HG02970 (cell line): Measurements from ENCODE around the gene CCDC159.
"Not testable (repeated sequence)": the region's sequence is repeated elsewhere in the genome, so short reads cannot be mapped to it uniquely, and the experiment has no call there.

Source experiments
- ATAC-seq: cut with Tn5 transposase; IDR thresholded peaks from one replicate; pipeline ENCODE4 v1.9.1; 2021; ENCODE audit warnings: mild to moderate bottlenecking, moderate library complexity, moderate number of reproducible peaks; ENCODE audit not compliant: unreplicated experiment, low FRiP score

CCDC159 gene

GRCh38 chr19:11346104-11346940 is at the start of gene CCDC159, which contains the start of gene TMEM205:
CCDC159 (plus strand) TSS chr19:11346519; CDS start chr19:11346607, 88 bp downstream.
TMEM205 (minus strand) TSS chr19:11346268; CDS start chr19:11345619, 649 bp downstream.
- peak; percentile 93 for ATAC-seq

GRCh38 chr19:11299946-11300810 is 46.1 kb upstream of the CCDC159 start:
- no peak for ATAC-seq

DNA sequence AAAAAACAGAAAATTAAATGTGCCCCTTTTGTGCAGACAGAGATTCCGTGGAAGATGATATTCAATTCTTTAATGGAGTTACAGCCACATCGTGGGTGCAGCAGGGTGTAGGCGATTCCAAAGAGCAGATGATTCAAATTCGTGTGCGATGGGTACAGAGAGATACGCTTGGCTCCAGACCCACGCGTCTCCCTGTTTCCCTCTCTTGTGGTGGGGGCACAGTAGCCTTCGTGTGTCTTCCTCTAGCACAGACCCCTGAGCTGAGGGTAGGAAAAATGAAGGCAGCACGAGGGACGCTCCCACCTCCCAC is 45.6 kb upstream of the CCDC159 start:
- ATAC-seq, result no peak

DNA sequence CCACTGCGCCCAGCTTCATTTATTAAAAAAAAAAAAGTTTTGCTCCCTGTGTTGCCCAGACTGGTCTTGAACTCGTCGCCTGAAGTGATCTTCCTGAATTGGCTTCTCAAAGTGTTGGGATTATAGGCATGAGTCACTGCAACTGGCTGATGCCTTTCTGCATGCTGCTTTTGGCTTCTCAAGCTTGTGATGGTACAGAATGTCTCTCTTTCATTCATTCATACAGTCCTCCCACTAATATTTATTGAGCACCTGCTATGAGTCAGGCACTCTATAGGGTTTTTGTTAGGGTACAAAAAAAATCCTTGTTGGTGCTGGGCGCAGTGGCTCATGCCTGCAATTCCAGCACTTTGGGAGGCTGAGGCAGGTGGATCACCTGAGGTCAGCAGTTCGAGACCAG is 41.4 kb upstream of the CCDC159 start:
- no peak for ATAC-seq

DNA sequence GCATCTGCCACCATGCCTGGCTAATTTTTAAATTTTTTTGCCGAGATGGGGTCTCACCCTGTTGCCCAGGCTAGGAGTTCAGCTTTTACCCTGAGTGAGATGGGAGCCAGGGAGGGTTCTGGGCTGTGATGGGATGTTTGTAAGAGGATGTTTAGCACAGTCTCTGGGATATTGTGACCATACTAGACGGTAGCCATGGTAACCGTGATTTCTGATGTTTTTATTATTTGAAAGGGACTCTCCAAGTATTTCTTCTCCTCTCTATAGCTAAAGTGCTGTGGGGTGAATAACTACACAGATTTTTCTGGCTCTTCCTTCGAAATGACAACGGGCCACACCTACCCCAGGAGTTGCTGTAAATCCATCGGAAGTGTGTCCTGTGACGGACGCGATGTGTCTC is 40.0 kb upstream of the CCDC159 start:
- no peak for ATAC-seq

DNA sequence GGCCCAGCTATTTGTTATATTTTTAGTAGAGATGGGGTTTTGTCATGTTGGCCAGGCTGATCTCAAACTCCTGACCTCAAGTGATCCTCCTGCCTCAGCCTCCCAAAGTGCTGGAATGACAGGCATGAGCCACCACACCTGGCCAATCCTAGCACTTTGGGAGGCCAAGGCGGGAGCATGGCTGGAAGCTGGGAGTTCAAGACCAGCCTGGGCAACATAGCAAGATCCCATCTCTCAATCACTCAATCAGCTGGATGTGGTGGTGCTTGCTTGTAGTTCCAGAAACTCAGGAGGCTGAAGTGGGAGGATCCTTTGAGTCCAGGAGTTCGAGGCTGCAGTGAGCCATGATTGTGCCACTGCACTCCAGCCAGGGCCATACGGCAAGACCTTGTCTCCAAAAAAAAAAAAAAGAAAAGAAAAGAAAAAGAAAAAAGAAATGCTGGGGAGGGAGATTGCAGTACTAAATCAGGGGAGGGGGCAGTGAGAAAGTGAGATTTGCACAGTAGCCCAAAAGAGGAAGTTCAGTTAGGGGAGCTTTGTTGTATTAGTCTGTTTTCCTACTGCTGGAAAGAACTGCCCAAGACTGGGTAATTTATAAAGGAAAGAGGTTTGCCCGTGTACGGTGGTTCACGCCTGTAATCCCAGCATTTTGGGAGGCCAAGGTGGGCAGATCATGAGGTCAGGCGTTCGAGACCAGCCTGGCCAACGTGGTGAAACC is 25.9 kb upstream of the CCDC159 start:
- not testable (repeated sequence) for ATAC-seq

DNA sequence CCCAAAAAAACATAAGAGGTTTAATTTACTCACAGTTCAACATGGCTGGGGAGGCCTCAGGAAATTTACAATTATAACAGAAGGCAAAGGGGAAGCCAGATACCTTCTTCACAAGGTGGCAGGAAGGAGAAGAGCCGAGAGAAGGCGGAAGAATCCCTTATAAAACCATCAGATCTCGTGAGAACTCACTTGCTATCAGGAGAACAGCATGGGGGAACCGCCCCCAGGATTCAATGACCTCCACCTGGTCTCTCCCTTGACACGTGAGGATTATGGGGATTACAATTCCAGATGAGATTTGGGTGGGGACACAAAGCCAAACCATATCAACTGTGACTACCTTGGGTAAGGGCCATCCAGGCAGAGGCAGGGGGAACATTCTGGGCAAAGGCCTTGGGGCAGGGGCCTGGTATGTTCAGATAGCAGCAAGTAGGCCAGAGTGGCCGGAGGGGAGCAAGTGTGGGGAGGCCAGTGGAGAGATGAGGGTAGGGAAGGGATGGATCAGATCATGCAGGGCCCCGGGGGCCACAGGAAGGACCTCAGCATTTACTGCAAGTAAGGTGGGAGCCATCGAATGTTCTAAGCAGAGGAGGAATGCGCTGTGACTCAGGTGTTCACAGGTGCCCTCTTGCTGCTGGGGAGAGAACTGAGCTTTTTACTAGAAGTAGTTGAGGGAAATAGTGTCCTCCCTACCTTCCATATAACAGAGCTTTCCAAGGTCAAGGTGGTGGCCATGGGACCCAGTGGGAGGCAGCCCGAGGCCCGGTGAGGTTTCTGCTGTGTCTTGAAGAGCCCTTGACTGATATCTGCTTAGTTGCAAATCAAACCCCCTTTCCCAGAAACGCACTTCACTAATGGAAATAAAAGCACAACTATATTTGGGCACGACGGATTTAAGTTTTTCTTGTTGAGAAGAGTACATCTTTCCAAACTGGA is 24.9 kb upstream of the CCDC159 start:
- ATAC-seq, result no peak

GRCh38 chr19:11322269-11323024 is 23.9 kb upstream of the CCDC159 start:
- no peak for ATAC-seq

DNA sequence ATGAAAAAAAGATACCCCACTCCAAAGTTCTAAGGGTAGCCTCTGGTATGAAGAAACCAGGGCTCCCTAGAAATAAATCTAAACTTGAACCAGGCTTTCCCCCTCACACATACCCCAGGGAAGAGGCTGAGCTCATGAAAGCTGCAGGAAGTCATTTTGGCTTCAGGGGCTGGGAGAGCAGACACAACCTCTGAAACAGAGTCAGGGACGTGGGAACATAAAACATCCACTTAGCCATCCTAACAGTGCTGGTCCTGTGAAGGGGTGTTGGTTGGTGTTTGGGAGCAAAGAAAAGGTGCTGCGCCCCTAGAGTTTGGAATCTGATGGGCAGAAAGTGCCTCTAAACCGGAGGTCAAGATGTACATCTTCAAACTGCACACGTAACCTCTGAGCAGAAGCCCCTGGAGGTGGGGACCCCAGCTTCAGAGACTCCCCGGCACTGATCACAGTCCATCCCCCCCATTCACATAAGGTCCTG is 22.7 kb upstream of the CCDC159 start:
- no peak for ATAC-seq

- ATAC-seq, result no peak
Measured at GRCh38 chr19:11324079-11324661, 22.1 kb upstream of the CCDC159 start.

DNA sequence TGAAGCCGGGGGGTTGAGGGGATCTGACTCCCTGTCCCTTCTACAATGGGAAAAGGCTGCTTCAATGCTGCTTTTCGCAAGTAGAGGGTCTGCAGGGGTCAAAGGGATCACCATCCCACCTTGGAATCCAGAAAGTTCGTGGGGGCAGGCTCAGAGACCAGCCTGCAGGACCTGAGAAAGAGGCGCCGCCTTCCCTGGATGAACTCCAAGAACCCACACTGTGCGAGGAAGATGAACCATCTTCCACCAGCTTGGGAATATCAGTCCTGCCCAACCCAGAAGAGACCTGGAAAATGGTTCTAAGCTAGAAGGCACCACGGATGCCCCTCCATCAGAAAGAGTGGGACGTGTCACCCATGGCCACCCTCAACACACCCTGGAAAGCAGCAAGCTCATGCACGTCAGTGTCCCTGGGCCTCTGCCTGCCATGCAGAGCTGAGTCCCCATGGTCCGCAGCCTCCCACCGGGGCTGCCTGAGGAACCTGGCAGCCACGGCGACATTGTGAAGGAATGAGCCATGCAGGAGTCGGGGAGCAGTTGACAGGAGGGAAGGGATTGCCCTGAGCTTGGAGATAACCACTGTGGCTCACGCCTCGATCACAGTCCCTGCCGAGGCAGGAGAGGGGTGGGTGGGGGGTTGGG is 21.4 kb upstream of the CCDC159 start:
- ATAC-seq, result no peak

- ATAC-seq, result no peak
Measured at GRCh38 chr19:11325544-11325943, 20.8 kb upstream of the CCDC159 start.

DNA sequence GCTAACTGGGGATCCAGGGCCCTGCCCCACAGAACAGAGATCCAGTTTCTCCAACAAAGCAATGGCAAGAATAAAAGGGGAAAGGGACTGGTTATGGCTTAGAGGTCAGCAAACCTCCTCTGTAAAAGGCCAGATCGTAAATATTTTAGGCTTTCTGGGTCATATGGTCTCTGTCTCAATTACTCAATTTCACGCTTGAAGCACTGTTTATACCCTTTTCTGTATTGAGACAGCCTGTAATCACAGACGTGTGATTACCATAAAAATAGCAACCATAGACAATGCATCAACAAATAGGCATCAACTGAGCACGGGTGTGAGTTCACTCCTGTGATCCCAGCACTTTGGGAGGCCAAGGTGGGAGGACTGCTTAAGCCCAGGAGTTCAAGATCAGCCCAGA is 16.2 kb upstream of the CCDC159 start:
- no peak for ATAC-seq

DNA sequence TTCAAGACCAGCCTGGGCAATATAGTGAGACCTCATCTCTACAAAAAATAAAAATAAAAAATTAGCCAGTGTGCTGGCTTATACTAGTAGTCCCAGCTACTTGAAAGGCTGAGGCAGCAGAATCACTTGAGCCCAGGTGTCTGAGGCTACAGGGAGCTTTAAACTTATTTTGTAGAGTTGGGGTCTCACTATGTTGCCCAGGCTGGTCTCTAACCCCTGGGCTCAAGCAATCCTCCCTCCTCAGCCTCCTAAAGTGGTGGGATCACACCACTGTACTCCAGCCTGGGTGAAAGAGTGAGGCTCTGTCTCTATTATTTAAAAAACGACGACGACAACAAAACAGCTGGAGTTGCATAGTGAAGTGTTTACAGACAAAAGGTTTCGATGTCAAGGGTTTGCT is 14.8 kb upstream of the CCDC159 start:
- no peak for ATAC-seq

GRCh38 chr19:11332822-11333221 is 13.5 kb upstream of the CCDC159 start:
- ATAC-seq, result no peak

DNA sequence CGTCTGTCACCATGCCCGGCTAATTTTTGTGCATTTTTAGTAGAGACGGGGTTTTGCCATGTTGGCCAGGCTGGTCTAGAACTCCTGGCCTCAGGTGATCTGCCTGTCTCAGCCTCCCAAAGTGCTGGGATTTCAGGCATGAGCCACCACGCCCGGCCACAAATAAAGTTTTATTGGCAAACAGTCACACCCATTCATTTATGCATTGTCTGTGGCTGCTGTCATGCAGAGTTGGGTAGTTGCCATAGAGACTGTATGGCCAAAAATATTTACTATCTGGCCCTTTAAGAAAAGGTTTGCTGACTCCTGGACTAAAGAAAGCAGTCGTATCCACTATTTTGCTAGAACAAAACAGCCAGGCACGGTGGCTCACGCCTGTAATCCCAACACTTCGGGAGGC is 12.5 kb upstream of the CCDC159 start:
- ATAC-seq, result not testable (repeated sequence)

DNA sequence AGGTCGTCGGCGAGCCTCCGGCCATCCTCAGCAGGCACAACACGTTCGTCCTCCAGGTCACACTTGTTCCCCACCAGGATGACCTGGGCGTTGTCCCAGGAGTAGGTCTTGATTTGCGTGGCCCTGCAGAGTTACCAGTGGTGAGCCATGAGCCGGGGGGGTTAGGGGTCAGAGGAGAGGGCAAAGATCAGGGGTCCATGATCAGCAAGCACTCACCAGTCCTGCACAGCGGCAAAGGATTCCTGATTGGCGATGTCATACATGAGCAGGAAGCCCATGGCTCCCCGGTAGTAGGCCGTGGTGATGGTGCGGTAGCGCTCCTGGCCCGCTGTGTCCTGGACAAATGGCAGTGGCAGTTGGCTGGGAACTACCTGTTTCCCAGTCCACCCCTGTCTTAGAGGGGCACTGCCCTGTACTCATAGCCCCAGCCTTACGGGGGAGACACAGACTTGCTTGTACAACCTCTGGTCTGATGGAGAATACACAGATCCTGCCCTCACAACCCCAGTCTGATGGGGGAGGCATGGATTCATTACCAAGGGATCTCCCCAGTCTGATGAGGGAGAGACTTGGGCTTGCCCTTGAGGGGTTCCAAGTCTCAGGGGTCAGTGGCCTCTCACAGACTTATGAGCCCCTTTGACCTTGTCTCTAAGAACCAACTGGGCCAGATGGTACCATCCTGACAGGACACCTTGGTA is 10.7 kb upstream of the CCDC159 start:
- ATAC-seq, result no peak

DNA sequence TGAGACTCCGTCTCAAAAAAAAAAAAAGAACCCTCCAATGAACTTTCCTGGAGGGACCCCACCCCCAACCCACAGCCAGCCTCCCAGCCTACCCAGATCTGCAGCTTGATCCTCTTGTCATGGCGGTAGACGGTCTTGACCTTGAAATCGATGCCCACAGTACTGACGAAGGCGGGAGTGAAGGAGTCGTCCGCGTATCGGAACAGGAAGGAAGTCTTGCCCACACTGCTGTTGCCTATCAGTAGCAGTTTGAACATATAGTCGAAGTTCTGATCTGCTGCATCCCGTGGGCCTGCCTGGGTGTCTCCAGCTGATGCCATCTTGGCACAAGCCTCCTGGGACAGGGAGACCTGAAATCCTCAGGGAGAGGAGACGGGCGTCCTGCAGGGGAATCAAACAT is 9.2 kb upstream of the CCDC159 start:
- no peak for ATAC-seq
